H1 (cell line): Measurements from ENCODE around the gene WHAMM. TPM values are rescaled to one million over a fixed set of nuclear protein-coding genes. Genes with fewer than 3 reads are reported as not detected.

Experiments used
- EP300 ChIP-seq, 2 experiments: IDR thresholded peaks; 1 replicate in 1 of 2; 2 replicates in 1 of 2; pipeline ENCODE4 v1.6.1; 2011 to 2012; ENCODE audit warnings: low read depth in 2 of 2, low read length in 2 of 2, mild to moderate bottlenecking in 2 of 2, borderline replicate concordance in 1 of 2, inconsistent platforms in 1 of 2, moderate library complexity in 1 of 2
- KDM4A ChIP-seq: IDR thresholded peaks from one replicate; pipeline ENCODE4 v1.7.1; 2012; ENCODE audit warnings: low read depth, mild to moderate bottlenecking, moderate library complexity, low read length, inconsistent platforms; ENCODE audit not compliant: severe bottlenecking
- PHF8 ChIP-seq: fragments of 200-600 bp; sonication (generic); conservative IDR thresholded peaks from 2 replicates; pipeline ENCODE4 v1.7.1; 2012; ENCODE audit warnings: low read depth, mild to moderate bottlenecking, inconsistent platforms, low read length, moderate library complexity
- RBBP5 ChIP-seq: IDR thresholded peaks from 2 replicates; pipeline ENCODE4 v1.7.1; 2012; ENCODE audit warnings: low read depth, mild to moderate bottlenecking, inconsistent platforms, low read length, moderate library complexity, borderline replicate concordance
- SIX5 ChIP-seq: IDR thresholded peaks from 2 replicates; pipeline ENCODE4 v1.6.1; 2011; ENCODE audit warnings: mild to moderate bottlenecking, low read depth, low read length
- polyA plus RNA-seq, 7 experiments: library from polyadenylated mRNA; depleted of rRNA in 3 of 7; stranded (reverse) in 5 of 7; unstranded in 2 of 7; fragments of >200 nt in 5 of 7; fragments of 200-250 nt in 2 of 7; gene quantifications; 1 replicate in 5 of 7; 2 replicates in 1 of 7; 4 replicates in 1 of 7; pipeline versions ENCODE4 v1.2.1 to v1.2.3, GENCODE V29; 2011 to 2013; ENCODE audit warnings: missing spikeins in 2 of 7, mixed read lengths in 2 of 7
- total RNA-seq: library from RNA; stranded (reverse); fragmentation: NEBNext Ultra II Directional; extraction: Animal tissue kit (Norgen Biotek cat#: 25700); gene quantifications from 2 replicates; pipeline ENCODE4 v1.2.1, GENCODE V29; 2021

Gene WHAMM
- total and polyA plus RNA-seq, 2 of the 8 experiments (the other 6 are each of a cell fraction or from before 2014, with no cell fraction given): 1.1 to 3.3 TPM

- TF ChIP-seq EP300 (IDR thresholded peaks at IDR 0.05; ENCODE audit: borderline replicate concordance in 1 of 2, low read depth in 2 of 2, low read length in 2 of 2) (no peak), RBBP5 (no peak), KDM4A (no peak), PHF8 (no peak), SIX5 (no peak)
Observed at GRCh38 chr15:82858932-82859331, 49.5 kb downstream of the WHAMM start (continued).
